Epithelial cell of proximal tubule (primary cell): ENCODE data around the gene OLFML3. TPM values are rescaled to one million over a fixed set of nuclear protein-coding genes. Genes with fewer than 3 reads are reported as not detected.

Source experiments
- DNase-seq: peaks from one replicate; pipeline ENCODE4 v3.0.0-alpha.2; 2011; ENCODE audit warnings: low read depth
- H3K4me3 ChIP-seq: 2 replicates; pipeline ENCODE4 v1.5.1; 2011; ENCODE audit warnings: low read depth, mild to moderate bottlenecking, low read length
- CTCF ChIP-seq: conservative IDR thresholded peaks from 2 replicates; pipeline ENCODE4 v1.5.1; 2012; ENCODE audit warnings: low read depth, mild to moderate bottlenecking, low read length
- total RNA-seq: library from RNA; depleted of rRNA; stranded (reverse); fragments of >200 nt; gene quantifications from 2 replicates; pipeline ENCODE4 v1.2.3, GENCODE V29; 2015

OLFML3 gene
- total RNA-seq, 1 donor from 2014 or later: 0.12 TPM

GRCh38 chr1:114024049-114024448, 44.8 kb downstream of the OLFML3 start:
- no peak overlapping the region for H3K4me3 ChIP-seq
- TF ChIP-seq CTCF: no peak
- DNase-seq: no peak

GRCh38 chr1:114025609-114026401, 46.5 kb downstream of the OLFML3 start:
- no peak for TF ChIP-seq CTCF
- H3K4me3 ChIP-seq: no peak overlapping the region
- DNase-seq: no peak

DNA sequence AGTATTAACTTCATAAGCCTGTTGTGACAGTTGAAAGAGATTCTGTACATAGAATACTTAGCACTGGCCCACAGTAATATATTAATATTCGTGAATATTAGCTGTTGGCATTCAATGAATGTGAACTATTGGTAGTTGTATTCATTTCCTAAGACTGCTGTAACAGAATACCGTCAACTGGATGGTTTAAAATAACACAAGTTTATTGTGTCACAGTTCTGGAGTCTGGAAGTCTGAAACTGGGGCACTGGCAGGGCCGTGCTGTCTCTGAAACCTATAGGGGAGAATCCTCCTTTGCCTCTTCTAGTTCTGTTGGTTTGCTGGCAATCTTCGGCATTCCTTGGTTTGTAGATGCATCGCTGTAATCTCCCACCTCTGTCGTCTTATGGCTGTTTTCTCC, 47.5 kb downstream of the OLFML3 start:
- TF ChIP-seq CTCF: no peak
- no peak overlapping the region for H3K4me3 ChIP-seq
- DNase-seq: no peak

Other genes with a start within 250 kb of the OLFML3 start
- 18.9 and 32.9 TPM in 2 replicates for gene PHTF1, start 220.0 kb upstream of the OLFML3 start, total RNA-seq
- 11.1 and 27.7 TPM in 2 replicates for gene RSBN1, start 167.0 kb upstream of the OLFML3 start, total RNA-seq
- gene PTPN22, start 107.8 kb upstream of the OLFML3 start, total RNA-seq: 0.07 TPM in 1 of 2 replicates, not detected in the other
- 0.06 and 0.14 TPM in 2 replicates for gene BCL2L15, start 91.9 kb upstream of the OLFML3 start, total RNA-seq
- 9.8 and 12.3 TPM in 2 replicates for gene AP4B1, start 74.7 kb upstream of the OLFML3 start, total RNA-seq
- 7.0 and 14.1 TPM in 2 replicates for gene DCLRE1B, start 74.1 kb upstream of the OLFML3 start, total RNA-seq
- 12.7 and 19.2 TPM in 2 replicates for gene HIPK1, start 50.1 kb upstream of the OLFML3 start, total RNA-seq
- gene SYT6, start 174.4 kb downstream of the OLFML3 start, total RNA-seq: not detected in 2 replicates